Muscle of leg (tissue), 11 donors: ENCODE results near the gene AGAP3. TPM values are rescaled to one million over a fixed set of nuclear protein-coding genes. Genes with fewer than 3 reads are reported as not detected.

Experiments used
- DNase-seq: peaks from one replicate; pipeline ENCODE4 v3.0.0; 2013
- H3K27ac ChIP-seq: one replicate; pipeline ENCODE4 v1.5.1; 2013; ENCODE audit warnings: mild to moderate bottlenecking, low read length, control low read depth
- H3K27me3 ChIP-seq: one replicate; pipeline ENCODE4 v1.6.1; 2013; ENCODE audit warnings: low read length; ENCODE audit not compliant: control insufficient read depth, insufficient read depth
- H3K36me3 ChIP-seq: one replicate; pipeline ENCODE4 v1.6.1; 2013; ENCODE audit warnings: low read length; ENCODE audit not compliant: control insufficient read depth, insufficient read depth
- H3K4me1 ChIP-seq: one replicate; pipeline ENCODE4 v1.6.1; 2013; ENCODE audit warnings: low read length; ENCODE audit not compliant: control insufficient read depth, insufficient read depth
- H3K4me3 ChIP-seq: one replicate; pipeline ENCODE4 v1.5.1; 2013; ENCODE audit warnings: low read length, control low read depth
- H3K9me3 ChIP-seq: replicated peaks from 2 replicates; pipeline ENCODE4 v1.6.1; 2013; ENCODE audit warnings: low read depth, low read length; ENCODE audit not compliant: control insufficient read depth
- WGBS: methylation state at CpG from one replicate; pipeline ENCODE4 v1.1.5; 2013; ENCODE audit warnings: missing lambda C conversion rate; ENCODE audit not compliant: insufficient coverage; 5-methylcytosine and 5-hydroxymethylcytosine counted together
- polyA plus RNA-seq, 8 donors: library from polyadenylated mRNA; unstranded; fragments of 120-200 nt; gene quantifications; one replicate each; pipeline versions ENCODE4 v1.2.1 to v1.2.3, GENCODE V29; 2013; ENCODE audit warnings: inconsistent platforms in 1 of 8, low replicate concordance in 1 of 8; ENCODE audit not compliant: insufficient read length in 8 of 8, insufficient read depth in 1 of 8
- total RNA-seq: library from RNA; stranded (reverse); fragments of 120-200 nt; gene quantifications from one replicate; pipeline ENCODE4 v1.2.4, GENCODE V29; 2013

The AGAP3 gene
- total and polyA plus RNA-seq, 9 donors: 37.0 to 95.4 (median 74.6) TPM

DNA sequence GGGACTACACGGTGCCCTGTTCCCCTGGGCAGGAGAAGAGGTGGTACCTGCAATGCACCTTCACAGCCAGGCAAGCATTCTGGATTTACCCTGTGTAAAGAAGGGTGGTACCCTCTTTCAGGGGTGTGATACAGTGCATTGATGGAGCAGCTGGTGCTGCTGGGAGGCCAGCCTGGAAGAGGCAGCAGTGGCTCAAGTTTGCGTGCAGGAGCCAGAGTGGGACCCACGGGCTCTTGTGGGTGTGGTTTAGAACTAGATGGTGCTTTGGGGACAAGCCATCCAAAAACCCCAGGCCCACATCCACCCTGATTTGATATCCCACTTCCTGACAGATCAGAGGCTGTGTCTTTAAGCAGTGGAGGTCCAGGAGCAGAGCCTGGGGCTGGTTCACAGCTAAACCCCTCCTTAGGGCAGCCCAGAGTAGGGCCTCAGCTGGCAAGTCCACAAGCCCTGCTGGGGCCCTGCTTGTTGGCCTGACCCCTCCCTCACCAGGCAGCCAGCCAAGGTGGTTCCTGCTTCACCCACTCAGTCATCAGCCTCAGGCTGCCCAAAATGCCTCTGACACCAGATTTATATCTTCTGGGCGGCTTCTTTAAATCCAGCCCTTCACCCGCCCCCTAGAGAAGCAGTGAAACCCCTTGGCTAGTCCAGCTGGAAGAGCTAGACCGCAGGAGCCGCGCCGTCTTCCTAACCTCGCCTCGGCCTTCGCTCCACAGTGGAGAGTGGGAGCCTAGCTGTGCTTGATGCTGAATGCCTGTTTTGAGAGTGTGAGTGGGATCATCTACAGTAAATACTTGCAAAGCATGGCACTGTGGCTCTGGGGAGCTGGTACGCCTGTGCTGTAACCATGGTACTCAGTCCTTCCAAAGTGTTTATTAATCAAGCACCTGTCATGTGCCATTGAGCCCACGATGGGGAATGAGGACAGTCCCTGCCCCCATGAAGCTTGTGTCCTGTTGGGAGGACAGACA lies 39.4 kb upstream of the AGAP3 start:
- peaks cover 45% of the 10 kb centered on the region for H3K4me1 ChIP-seq
- 29% methylated on average over 7 of the region's 14 CpGs for WGBS

DNA sequence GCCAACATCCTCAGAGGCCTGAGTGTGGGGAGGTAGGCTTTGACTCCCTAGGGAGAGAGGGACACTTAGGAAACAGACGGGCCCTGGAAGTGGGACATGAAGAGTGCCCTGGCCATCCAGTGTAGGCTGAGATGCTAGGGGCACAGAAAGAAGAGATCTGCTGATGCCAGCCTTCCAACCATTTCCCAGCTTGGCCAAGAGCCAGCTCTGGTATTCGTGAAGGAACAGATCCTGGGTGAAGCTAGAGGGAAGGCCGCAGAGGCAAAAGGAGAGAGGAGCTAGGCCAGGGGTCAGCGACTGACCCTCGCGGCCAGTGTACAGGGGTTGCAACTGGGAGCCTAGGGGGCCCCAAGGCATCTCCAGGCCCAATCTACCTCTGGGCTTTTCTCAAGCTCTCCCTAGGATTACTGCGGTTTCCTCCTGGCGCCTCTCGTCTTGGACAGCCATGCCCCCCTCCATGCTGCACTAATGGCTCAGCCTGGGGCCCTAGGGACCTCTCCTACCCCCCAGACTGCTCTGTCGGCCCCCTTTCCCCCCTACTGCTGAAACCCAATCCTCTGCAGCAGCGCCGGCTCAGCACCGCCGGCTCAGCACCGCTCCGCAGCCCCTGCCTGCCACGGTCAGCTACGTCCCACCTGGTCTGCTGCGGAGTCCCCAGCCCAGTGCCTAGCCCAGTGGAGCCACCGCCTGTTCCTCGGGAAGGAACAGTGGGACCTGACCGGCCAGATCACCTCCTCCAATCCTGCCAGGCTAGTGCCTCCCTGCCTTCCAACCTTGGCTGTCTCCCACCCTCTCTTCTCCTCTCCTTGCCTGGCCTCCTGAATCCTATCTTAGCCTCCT lies 38.1 kb upstream of the AGAP3 start, which contains the start of gene ASIC3:
ASIC3 (plus strand) TSS at position 556 of the 840 bp plus-strand sequence. CDS start 355 bp downstream, outside the sequence.
- H3K9me3 ChIP-seq: no peaks in the 10 kb centered on the region
- peaks cover 13% of the 10 kb centered on the region for H3K27me3 ChIP-seq
- H3K4me3 ChIP-seq: no peak within 1 kb of the TSS
- 39% methylated on average over 21 of the region's 22 CpGs for WGBS
- no peak for DNase-seq
- peaks cover 20% of the 10 kb centered on the region for H3K36me3 ChIP-seq
- peaks cover 45% of the 10 kb centered on the region for H3K4me1 ChIP-seq
- H3K27ac ChIP-seq: peak within 1 kb of the TSS; percentile 4

More for the DNA sequence above, 39.4 kb upstream of the AGAP3 start:
- Histone ChIP-seq H3K9me3 (no peaks in the 10 kb centered on the region), H3K36me3 (peaks cover 32% of the 10 kb centered on the region), H3K27me3 (peaks cover 12% of the 10 kb centered on the region), H3K27ac (peak overlapping the region; percentile 39), H3K4me3 (no peak overlapping the region)
- DNase-seq: peak; percentile 71

DNA sequence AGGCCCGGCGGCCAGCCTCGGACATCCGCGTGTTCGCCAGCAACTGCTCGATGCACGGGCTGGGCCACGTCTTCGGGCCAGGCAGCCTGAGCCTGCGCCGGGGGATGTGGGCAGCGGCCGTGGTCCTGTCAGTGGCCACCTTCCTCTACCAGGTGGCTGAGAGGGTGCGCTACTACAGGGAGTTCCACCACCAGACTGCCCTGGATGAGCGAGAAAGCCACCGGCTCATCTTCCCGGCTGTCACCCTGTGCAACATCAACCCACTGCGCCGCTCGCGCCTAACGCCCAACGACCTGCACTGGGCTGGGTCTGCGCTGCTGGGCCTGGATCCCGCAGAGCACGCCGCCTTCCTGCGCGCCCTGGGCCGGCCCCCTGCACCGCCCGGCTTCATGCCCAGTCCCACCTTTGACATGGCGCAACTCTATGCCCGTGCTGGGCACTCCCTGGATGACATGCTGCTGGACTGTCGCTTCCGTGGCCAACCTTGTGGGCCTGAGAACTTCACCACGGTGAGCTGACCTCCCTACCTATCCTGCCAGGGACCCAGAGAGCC lies 37.3 kb upstream of the AGAP3 start:
- WGBS: 86% methylated on average over 38 of the region's 38 CpGs
- H3K27me3 ChIP-seq: peaks cover 13% of the 10 kb centered on the region

GRCh38 chr7:151051108-151051507 lies 35.2 kb upstream of the AGAP3 start:
- DNase-seq: peak; percentile 82
- Histone ChIP-seq H3K4me1 (peaks cover 33% of the 10 kb centered on the region), H3K27ac (no peak overlapping the region), H3K27me3 (peaks cover 13% of the 10 kb centered on the region), H3K9me3 (no peaks in the 10 kb centered on the region), H3K36me3 (peaks cover 12% of the 10 kb centered on the region), H3K4me3 (no peak overlapping the region)
- under 1% methylated on average over 45 of the region's 50 CpGs for WGBS

More for the DNA sequence above, 37.3 kb upstream of the AGAP3 start:
- H3K4me1 ChIP-seq: peaks cover 45% of the 10 kb centered on the region
- H3K4me3 ChIP-seq: no peak overlapping the region
- DNase-seq: no peak
- peaks cover 25% of the 10 kb centered on the region for H3K36me3 ChIP-seq
- no peaks in the 10 kb centered on the region for H3K9me3 ChIP-seq
- no peak overlapping the region for H3K27ac ChIP-seq

DNA sequence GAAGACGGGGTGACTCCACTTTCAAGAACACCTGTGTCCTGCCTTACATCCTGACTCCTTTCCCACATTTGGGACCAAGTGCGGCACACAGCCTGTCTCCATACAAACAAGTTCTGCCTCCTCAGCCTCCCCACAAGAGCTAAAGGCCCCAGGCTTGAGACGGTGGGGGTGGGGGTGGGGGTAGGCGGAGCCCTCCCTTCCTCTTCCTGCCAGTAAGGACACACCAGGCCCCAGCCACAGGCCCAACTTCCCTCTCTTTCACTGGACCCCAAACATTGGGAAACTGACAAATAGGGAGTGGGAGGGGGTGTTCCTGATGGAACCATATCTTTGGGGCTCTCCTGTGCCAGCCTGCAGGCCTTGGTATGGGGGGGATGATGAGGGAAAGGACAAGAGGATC lies 33.2 kb upstream of the AGAP3 start:
- H3K4me1 ChIP-seq: peaks cover 27% of the 10 kb centered on the region
- 78% methylated on average over 1 of the region's 4 CpGs for WGBS

DNA sequence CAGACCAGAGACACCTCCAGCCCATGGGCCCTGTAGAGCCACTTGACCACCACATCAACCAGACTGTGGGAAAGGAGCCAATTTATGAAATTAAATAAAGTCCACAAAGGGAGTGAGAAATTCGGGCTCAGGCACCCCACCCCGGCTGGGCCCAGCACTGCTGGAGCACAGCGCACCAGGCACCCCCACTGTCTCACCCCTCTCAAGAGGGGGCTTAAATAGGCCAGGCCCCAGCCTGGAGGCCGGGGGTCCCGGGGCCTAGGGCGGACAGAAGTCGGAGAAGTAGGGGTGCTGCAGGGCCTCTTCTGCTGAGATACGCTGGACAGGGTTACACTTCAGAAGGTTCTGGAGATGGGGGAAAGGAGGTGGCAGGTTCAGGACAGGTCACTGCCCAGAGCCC lies 32.5 kb upstream of the AGAP3 start:
- Histone ChIP-seq H3K36me3 (peaks cover 11% of the 10 kb centered on the region), H3K27me3 (peaks cover 13% of the 10 kb centered on the region), H3K27ac (no peak overlapping the region), H3K4me3 (no peak overlapping the region), H3K9me3 (no peaks in the 10 kb centered on the region), H3K4me1 (peaks cover 26% of the 10 kb centered on the region)
- DNase-seq: no peak
- 80% methylated on average over 4 of the region's 8 CpGs for WGBS

More for the DNA sequence above, 33.2 kb upstream of the AGAP3 start:
- Histone ChIP-seq H3K36me3 (peaks cover 11% of the 10 kb centered on the region), H3K27me3 (peaks cover 13% of the 10 kb centered on the region), H3K27ac (no peak overlapping the region), H3K9me3 (no peaks in the 10 kb centered on the region), H3K4me3 (no peak overlapping the region)
- DNase-seq: no peak

- 62% methylated on average over 3 of the region's 6 CpGs for WGBS
- Histone ChIP-seq H3K9me3 (no peaks in the 10 kb centered on the region), H3K4me3 (no peak overlapping the region), H3K27ac (no peak overlapping the region), H3K36me3 (peaks cover 11% of the 10 kb centered on the region), H3K27me3 (peaks cover 2% of the 10 kb centered on the region), H3K4me1 (peaks cover 37% of the 10 kb centered on the region)
- no peak for DNase-seq
Measured at GRCh38 chr7:151056283-151056665, 30.0 kb upstream of the AGAP3 start.

DNA sequence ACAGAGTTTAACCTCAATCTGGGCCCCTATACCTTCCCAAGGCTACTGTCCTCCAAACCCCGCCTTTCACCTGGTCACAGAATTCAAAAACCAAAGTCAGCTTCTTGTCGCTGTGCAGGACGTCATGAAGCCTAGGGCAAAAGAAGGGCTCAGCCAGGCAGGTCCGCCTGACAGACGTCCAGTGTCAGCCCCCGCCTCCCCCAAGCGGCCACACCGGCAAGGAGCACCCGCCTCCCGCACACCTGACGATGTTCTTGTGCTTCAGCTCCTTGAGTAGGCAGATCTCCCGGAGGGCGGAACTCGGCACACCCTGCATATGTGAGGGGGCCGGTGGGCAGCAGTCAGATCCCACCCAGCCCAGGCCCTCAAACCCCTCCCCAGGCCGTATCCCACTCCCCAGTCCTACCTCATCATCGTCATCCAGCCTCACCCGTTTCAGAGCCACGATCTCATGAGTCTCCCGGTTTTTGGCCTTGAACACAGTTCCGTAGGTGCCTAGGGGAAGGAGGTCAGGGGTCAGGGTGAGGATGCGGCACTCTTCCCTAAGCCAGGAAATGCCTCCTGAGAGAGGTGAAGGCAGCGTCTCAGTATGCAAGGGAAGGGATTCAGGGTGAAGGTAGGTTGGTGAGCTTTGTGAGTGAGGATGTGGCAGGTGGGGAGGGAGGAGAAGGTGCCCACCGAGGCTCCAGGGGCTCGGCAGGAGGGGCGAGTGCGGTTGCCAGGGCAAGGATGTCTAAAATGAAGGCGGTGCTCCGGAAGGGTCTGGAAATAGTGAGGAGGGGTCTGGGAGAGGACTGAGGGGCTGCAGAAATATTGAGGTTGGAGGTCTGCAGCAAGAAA lies 29.4 kb upstream of the AGAP3 start:
- WGBS: 18% methylated on average over 22 of the region's 29 CpGs
- H3K27ac ChIP-seq: no peak overlapping the region

DNA sequence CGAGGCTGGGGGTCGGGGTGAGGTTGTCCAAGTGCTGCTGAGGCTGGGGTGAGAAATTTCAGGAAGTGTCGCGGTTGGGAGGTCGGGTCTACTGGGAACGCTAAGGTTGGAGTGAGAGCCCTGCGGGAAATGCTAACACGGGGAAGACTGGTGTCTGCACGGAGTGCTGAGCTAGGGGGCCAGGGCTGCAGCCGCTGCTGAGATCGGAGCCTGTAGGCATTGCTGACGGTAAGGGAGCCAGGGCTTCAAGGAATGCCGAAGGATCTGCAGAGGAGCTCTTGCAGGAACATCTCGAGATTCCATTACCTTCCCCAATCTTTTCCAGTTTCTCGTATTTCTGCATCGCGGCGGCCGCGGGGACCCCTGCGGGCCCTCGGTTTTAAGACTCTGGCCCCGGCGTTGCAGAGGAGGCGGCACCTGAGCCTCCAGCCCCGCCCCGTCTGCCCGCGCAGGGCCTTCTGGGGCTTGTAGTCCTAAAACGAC lies 28.7 kb upstream of the AGAP3 start, which contains the start of gene CDK5:
CDK5 (minus strand) TSS at position 392 of the 483 bp plus-strand sequence; CDS start at position 343, 49 bp downstream.
- peak within 1 kb of the TSS; percentile 79 for H3K4me3 ChIP-seq
- under 1% methylated on average over 29 of the region's 30 CpGs for WGBS
- H3K27me3 ChIP-seq: no peaks in the 10 kb centered on the region
- H3K9me3 ChIP-seq: no peaks in the 10 kb centered on the region
- H3K27ac ChIP-seq: peak within 1 kb of the TSS; percentile 100
- peaks cover 19% of the 10 kb centered on the region for H3K36me3 ChIP-seq
- H3K4me1 ChIP-seq: peaks cover 49% of the 10 kb centered on the region
- no peak for DNase-seq

More for the DNA sequence above, 29.4 kb upstream of the AGAP3 start:
- H3K27me3 ChIP-seq: peaks cover 2% of the 10 kb centered on the region
- H3K9me3 ChIP-seq: no peaks in the 10 kb centered on the region
- no peak for DNase-seq
- peaks cover 42% of the 10 kb centered on the region for H3K4me1 ChIP-seq
- peak overlapping the region; percentile 79 for H3K4me3 ChIP-seq
- peaks cover 13% of the 10 kb centered on the region for H3K36me3 ChIP-seq
